B cell (primary cell): Measurements from ENCODE around the gene PCIF1. TPM values are rescaled to one million over a fixed set of nuclear protein-coding genes. Genes with fewer than 3 reads are reported as not detected.

ENCODE experiments used
- ATAC-seq: fragments of 200-7000 bp; cut with Tn5 transposase; one replicate; pipeline ENCODE4 v1.10.0; 2021; ENCODE audit warnings: low read depth, mild to moderate bottlenecking, moderate number of reproducible peaks, moderate library complexity
- CTCF ChIA-PET: fragments of 350-600 bp; sonication (Branson Sonifier 250); formaldehyde crosslinking; loops from one replicate; lab custom pipeline; 2021; ENCODE audit warnings: antibody characterized with exemption, inconsistent platforms; lab: Charles Lee
- POLR2A ChIA-PET: fragments of 350-600 bp; sonication (Branson Sonifier 250); formaldehyde crosslinking; loops from one replicate; lab custom pipeline; 2021; ENCODE audit warnings: antibody characterized with exemption; lab: Charles Lee
- DNase-seq: peaks from one replicate; pipeline ENCODE4 v3.0.0; 2013
- H2AFZ ChIP-seq: 2 replicates; pipeline ENCODE4 v1.6.1; 2012; ENCODE audit warnings: mild to moderate bottlenecking, low read depth, low read length; ENCODE audit not compliant: insufficient read depth, poor library complexity, severe bottlenecking
- H3K27ac ChIP-seq, 2 donors: 1 replicate in 1 of 2; 2 replicates in 1 of 2; pipeline ENCODE4 v1.5.1; 2012 to 2013; ENCODE audit warnings: low read length in 2 of 2, mild to moderate bottlenecking in 2 of 2, moderate library complexity in 1 of 2
- H3K27me3 ChIP-seq, 4 experiments: fragments of 200-600 bp in 1 of 4; sonication (generic) in 1 of 4; replicated peaks in 1 of 4; 1 replicate in 2 of 4; 2 replicates in 2 of 4; pipeline versions ENCODE4 v1.6.1 to v1.7.0; 2013 to 2016; ENCODE audit warnings: low read length in 3 of 4, mild to moderate bottlenecking in 2 of 4, mixed read lengths in 1 of 4, moderate library complexity in 1 of 4; ENCODE audit not compliant: insufficient read depth in 4 of 4, control insufficient read depth in 3 of 4; ENCODE audit errors: control extremely low read depth in 1 of 4
- H3K36me3 ChIP-seq, 2 experiments: replicated peaks in 1 of 2; 1 replicate in 1 of 2; 2 replicates in 1 of 2; pipeline versions ENCODE4 v1.6.1 to v1.7.1; 2013; ENCODE audit warnings: low read length in 1 of 2; ENCODE audit not compliant: insufficient read depth in 2 of 2, control insufficient read depth in 1 of 2; ENCODE audit errors: control extremely low read depth in 1 of 2, extremely low read depth in 1 of 2
- H3K4me1 ChIP-seq, 2 donors: fragments of 200-600 bp in 1 of 2; sonication (generic) in 1 of 2; 1 replicate in 1 of 2; 2 replicates in 1 of 2; pipeline versions ENCODE4 v1.5.1 to v1.6.1; 2013 to 2017; ENCODE audit warnings: low read length in 2 of 2; ENCODE audit not compliant: control insufficient read depth in 2 of 2, insufficient read depth in 2 of 2
- H3K4me2 ChIP-seq: replicated peaks from 2 replicates; pipeline ENCODE3; 2012; ENCODE audit warnings: mild to moderate bottlenecking, low read depth, low read length; ENCODE audit not compliant: poor library complexity, severe bottlenecking
- H3K4me3 ChIP-seq, 5 experiments: fragments of 200-600 bp in 1 of 5; sonication (generic) in 1 of 5; 1 replicate in 3 of 5; 2 replicates in 2 of 5; pipeline versions ENCODE4 v1.5.1 to v1.7.0; 2011 to 2016; ENCODE audit warnings: low read length in 4 of 5, mild to moderate bottlenecking in 4 of 5, low read depth in 2 of 5, control low read depth in 1 of 5, moderate library complexity in 1 of 5; ENCODE audit not compliant: insufficient read depth in 1 of 5; ENCODE audit errors: control extremely low read depth in 1 of 5, extremely low read depth in 1 of 5
- H3K79me2 ChIP-seq: fragments of 200-600 bp; sonication (generic); one replicate; pipeline ENCODE4 v1.6.0; 2016; ENCODE audit warnings: low read length; ENCODE audit not compliant: control insufficient read depth, insufficient read depth
- H3K9ac ChIP-seq: fragments of 200-600 bp; sonication (generic); 2 replicates; pipeline ENCODE4 v1.6.1; 2017; ENCODE audit warnings: mild to moderate bottlenecking, low read length, moderate library complexity
- H3K9me3 ChIP-seq, 3 donors: one replicate each; pipeline versions ENCODE4 v1.6.1 to v1.7.1; 2013; ENCODE audit warnings: low read length in 2 of 3; ENCODE audit not compliant: control insufficient read depth in 2 of 3, insufficient read depth in 1 of 3; ENCODE audit errors: control extremely low read depth in 1 of 3
- H4K20me1 ChIP-seq: 2 replicates; pipeline ENCODE4 v1.6.0; 2012; ENCODE audit warnings: mild to moderate bottlenecking, low read length; ENCODE audit not compliant: insufficient read depth, control insufficient read depth, poor library complexity, severe bottlenecking
- H3K27ac Mint-ChIP-seq: one replicate; pipeline ENCODE4 v1.8.0; 2021; ENCODE audit warnings: mixed read lengths
- H3K27me3 Mint-ChIP-seq: one replicate; pipeline ENCODE4 v1.8.0; 2021; ENCODE audit warnings: mixed read lengths
- H3K4me1 Mint-ChIP-seq: one replicate; pipeline ENCODE4 v1.8.0; 2021; ENCODE audit warnings: mixed read lengths
- H3K4me3 Mint-ChIP-seq: one replicate; pipeline ENCODE4 v1.8.0; 2021; ENCODE audit warnings: mixed read lengths
- H3K9me3 Mint-ChIP-seq: one replicate; pipeline ENCODE4 v1.8.0; 2022; ENCODE audit warnings: mixed read lengths; ENCODE audit not compliant: insufficient read depth
- CTCF ChIP-seq: fragments of 200-600 bp; IDR thresholded peaks from one replicate; pipeline ENCODE4 v1.8.0; 2022; ENCODE audit warnings: antibody characterized with exemption, mild to moderate bottlenecking
- EZH2 ChIP-seq: IDR thresholded peaks from 2 replicates; pipeline ENCODE4 v1.6.1; 2012; ENCODE audit warnings: borderline replicate concordance, low read depth, mild to moderate bottlenecking, moderate library complexity, low read length; ENCODE audit not compliant: insufficient read depth, poor library complexity, severe bottlenecking
- WGBS: methylation state at CpG from one replicate; pipeline ENCODE4 v1.1.5; 2013; ENCODE audit warnings: missing lambda C conversion rate; ENCODE audit not compliant: insufficient coverage; 5-methylcytosine and 5-hydroxymethylcytosine counted together
- intact Hi-C: fragments of 100-400 bp; cut with micrococcal nuclease; formaldehyde crosslinking; loops from one replicate; pipeline ENCODE4 v1.10.0; 2022
- polyA plus RNA-seq: library from polyadenylated mRNA; depleted of rRNA; stranded (reverse); fragments of >200 nt; gene quantifications from 2 replicates; pipeline ENCODE4 v1.2.3, GENCODE V29; 2012
- total RNA-seq, 2 donors: library from RNA; stranded (reverse); fragments of 120-200 nt in 1 of 2; gene quantifications; 1 replicate in 1 of 2; 2 replicates in 1 of 2; pipeline versions ENCODE4 v1.2.3 to v1.2.4, GENCODE V29; 2013 to 2022

The PCIF1 gene
- total and polyA plus RNA-seq, 2 donors (not counting 1 experiment from before 2014, with no cell fraction given) = 74.2 to 79.2 TPM

- ATAC-seq = no peak
- Histone ChIP-seq H3K4me1 (no peaks in the 10 kb centered on the region), H3K27ac (no peak overlapping the region), H2AFZ (no peak overlapping the region), H3K4me2 (no peak overlapping the region), H3K27me3 (no peaks in the 10 kb centered on the region), H3K9me3 (peaks cover 0 to 3% (median 0%) of the 10 kb centered on the region in 3 donors), H4K20me1 (peaks cover 15% of the 10 kb centered on the region), H3K9ac (no peak overlapping the region), H3K79me2 (no peaks in the 10 kb centered on the region), H3K36me3 (peaks cover 0 to 69% of the 10 kb centered on the region in 2 experiments), H3K4me3 (no peak overlapping the region)
- intact Hi-C loops = no loop called here
- no peaks in the 10 kb centered on the region for H3K9me3 Mint-ChIP-seq
- no peak overlapping the region for H3K4me3 Mint-ChIP-seq
- TF ChIP-seq EZH2 (no peak), CTCF (no peak)
- no peaks in the 10 kb centered on the region for H3K27me3 Mint-ChIP-seq
- H3K27ac Mint-ChIP-seq = no peak overlapping the region
- ChIA-PET POLR2A (interaction anchor here (0.6 kb wide), 1 partner anchor 22 kb away, joined by 3 read pairs; no protein-coding TSS in a partner anchor), CTCF (interaction anchor here (1.0 to 2.2 kb wide), 4 partner anchors 9 to 18 kb away, joined by 3 to 11 read pairs (median 5); no protein-coding TSS in a partner anchor)
- DNase-seq = no peak
- 97% methylated on average over 19 of the region's 19 CpGs for WGBS
- peaks cover 4% of the 10 kb centered on the region for H3K4me1 Mint-ChIP-seq
These were observed 17.7 kb downstream of the PCIF1 start for GRCh38 chr20:45951925-45952834.

- no peak overlapping the region for H3K4me2 ChIP-seq
- no peaks in the 10 kb centered on the region for H3K27me3 ChIP-seq
- H3K9ac ChIP-seq = no peak overlapping the region
- Mint-ChIP-seq H3K4me3 (no peak overlapping the region), H3K27ac (no peak overlapping the region), H3K27me3 (no peaks in the 10 kb centered on the region), H3K9me3 (no peaks in the 10 kb centered on the region), H3K4me1 (peaks cover 4% of the 10 kb centered on the region)
- peaks cover 0 to 3% (median 0%) of the 10 kb centered on the region in 3 donors for H3K9me3 ChIP-seq
- no peak overlapping the region for H2AFZ ChIP-seq
- H3K36me3 ChIP-seq = peaks cover 0 to 68% of the 10 kb centered on the region in 2 experiments
- no peak overlapping the region for H3K4me3 ChIP-seq
- CTCF ChIA-PET = interaction anchor here (0.7 to 2.2 kb wide), 4 partner anchors 8 to 72 kb away, joined by 3 to 11 read pairs (median 5); partner anchors contain the start of gene ZSWIM1
- no peaks in the 10 kb centered on the region for H3K4me1 ChIP-seq
- no peak overlapping the region for H3K27ac ChIP-seq
- DNase-seq = no peak
- H4K20me1 ChIP-seq = peaks cover 8% of the 10 kb centered on the region
- ATAC-seq = no peak
- POLR2A ChIA-PET = no interaction called here
- WGBS = 97% methylated on average over 5 of the region's 5 CpGs
- TF ChIP-seq CTCF = no peak
- TF ChIP-seq EZH2 = no peak
- intact Hi-C loops = no loop called here
- no peaks in the 10 kb centered on the region for H3K79me2 ChIP-seq
These were observed 18.4 kb downstream of the PCIF1 start for GRCh38 chr20:45952861-45953260.
